Calu3 (cell line): Measurements from ENCODE around the gene GRAMD1A. TPM values are rescaled to one million over a fixed set of nuclear protein-coding genes. Genes with fewer than 3 reads are reported as not detected.
A peak's percentile ranks its signal among the peaks of the same experiment; 100 is the strongest.

Source experiments
- BruUV-seq: library from RNA; stranded (reverse); fragments of 400-500 nt; replicated peaks from 2 replicates; lab custom pipeline; 2021; lab: Mats Ljungman, UMichigan
- CTCF ChIA-PET: fragments of 300-600 bp; sonication (Branson Sonifier 250); formaldehyde crosslinking; loops from one replicate; lab custom pipeline; 2022; ENCODE audit warnings: antibody characterized with exemption; lab: Charles Lee
- DNase-seq: peaks from one replicate; pipeline ENCODE4 v3.0.0; 2022
- H3K27ac Mint-ChIP-seq: one replicate; pipeline ENCODE4 v1.8.0; 2022; ENCODE audit warnings: mixed read lengths; ENCODE audit not compliant: unreplicated experiment
- H3K27me3 Mint-ChIP-seq: one replicate; pipeline ENCODE4 v1.8.0; 2022; ENCODE audit warnings: mixed read lengths; ENCODE audit not compliant: unreplicated experiment
- H3K36me3 Mint-ChIP-seq: one replicate; pipeline ENCODE4 v1.8.0; 2022; ENCODE audit warnings: mild to moderate bottlenecking, moderate library complexity, mixed read lengths; ENCODE audit not compliant: insufficient read depth, unreplicated experiment
- H3K4me1 Mint-ChIP-seq: one replicate; pipeline ENCODE4 v1.8.0; 2022; ENCODE audit warnings: mild to moderate bottlenecking, low read depth, mixed read lengths; ENCODE audit not compliant: unreplicated experiment
- H3K4me3 Mint-ChIP-seq: one replicate; pipeline ENCODE4 v1.8.0; 2022; ENCODE audit warnings: mild to moderate bottlenecking, low read depth, moderate library complexity, mixed read lengths; ENCODE audit not compliant: unreplicated experiment
- H3K9me3 Mint-ChIP-seq: one replicate; pipeline ENCODE4 v1.8.0; 2022; ENCODE audit warnings: low read depth, mixed read lengths; ENCODE audit not compliant: unreplicated experiment
- intact Hi-C: fragments of 100-400 bp; cut with micrococcal nuclease; formaldehyde crosslinking; loops from one replicate; pipeline ENCODE4 v1.10.0; 2022; ENCODE audit not compliant: unreplicated experiment
- total RNA-seq: library from RNA; stranded (reverse); gene quantifications from 2 replicates; pipeline ENCODE4 v1.2.3, GENCODE V29; 2022
- TF ChIP-seq, protein P1 (sequence below): fragments of 200-600 bp; IDR thresholded peaks from one replicate; pipeline ENCODE4 v1.8.0; 2022; ENCODE audit warnings: antibody characterized with exemption; ENCODE audit not compliant: unreplicated experiment

Gene GRAMD1A
- total RNA-seq, 1 experiment from 2014 or later: 126 TPM

DNA sequence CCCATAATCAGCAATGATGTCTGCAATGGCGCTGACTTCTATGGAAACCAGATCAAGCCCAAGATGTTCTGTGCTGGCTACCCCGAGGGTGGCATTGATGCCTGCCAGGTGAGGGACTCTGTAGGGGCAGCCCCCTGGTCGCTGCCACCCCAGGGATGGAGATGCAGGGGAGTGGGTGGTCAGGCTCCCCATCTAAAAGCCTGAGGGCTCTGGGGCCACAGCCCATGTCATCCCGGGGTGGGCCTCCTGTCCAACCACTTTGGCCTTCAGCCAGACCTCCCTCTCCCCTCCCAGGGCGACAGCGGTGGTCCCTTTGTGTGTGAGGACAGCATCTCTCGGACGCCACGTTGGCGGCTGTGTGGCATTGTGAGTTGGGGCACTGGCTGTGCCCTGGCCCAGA is 65.5 kb downstream of the GRAMD1A start:
- Mint-ChIP-seq H3K4me3 (no peak overlapping the region), H3K4me1 (peaks cover 34% of the 10 kb centered on the region), H3K9me3 (no peaks in the 10 kb centered on the region), H3K36me3 (no peaks in the 10 kb centered on the region), H3K27ac (no peak overlapping the region), H3K27me3 (no peaks in the 10 kb centered on the region)
- no TSS peak for BruUV-seq
- CTCF ChIA-PET: interaction anchor here (0.7 to 0.9 kb wide), 2 partner anchors 76 to 221 kb away, joined by 3 read pairs; no protein-coding TSS in a partner anchor
- intact Hi-C loops: loop anchor here (10.0 kb wide), 1 partner anchor 149 kb away; no protein-coding TSS in a partner anchor
- no peak for DNase-seq
- TF ChIP-seq, protein P1, sequence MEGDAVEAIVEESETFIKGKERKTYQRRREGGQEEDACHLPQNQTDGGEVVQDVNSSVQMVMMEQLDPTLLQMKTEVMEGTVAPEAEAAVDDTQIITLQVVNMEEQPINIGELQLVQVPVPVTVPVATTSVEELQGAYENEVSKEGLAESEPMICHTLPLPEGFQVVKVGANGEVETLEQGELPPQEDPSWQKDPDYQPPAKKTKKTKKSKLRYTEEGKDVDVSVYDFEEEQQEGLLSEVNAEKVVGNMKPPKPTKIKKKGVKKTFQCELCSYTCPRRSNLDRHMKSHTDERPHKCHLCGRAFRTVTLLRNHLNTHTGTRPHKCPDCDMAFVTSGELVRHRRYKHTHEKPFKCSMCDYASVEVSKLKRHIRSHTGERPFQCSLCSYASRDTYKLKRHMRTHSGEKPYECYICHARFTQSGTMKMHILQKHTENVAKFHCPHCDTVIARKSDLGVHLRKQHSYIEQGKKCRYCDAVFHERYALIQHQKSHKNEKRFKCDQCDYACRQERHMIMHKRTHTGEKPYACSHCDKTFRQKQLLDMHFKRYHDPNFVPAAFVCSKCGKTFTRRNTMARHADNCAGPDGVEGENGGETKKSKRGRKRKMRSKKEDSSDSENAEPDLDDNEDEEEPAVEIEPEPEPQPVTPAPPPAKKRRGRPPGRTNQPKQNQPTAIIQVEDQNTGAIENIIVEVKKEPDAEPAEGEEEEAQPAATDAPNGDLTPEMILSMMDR: no peak

DNA sequence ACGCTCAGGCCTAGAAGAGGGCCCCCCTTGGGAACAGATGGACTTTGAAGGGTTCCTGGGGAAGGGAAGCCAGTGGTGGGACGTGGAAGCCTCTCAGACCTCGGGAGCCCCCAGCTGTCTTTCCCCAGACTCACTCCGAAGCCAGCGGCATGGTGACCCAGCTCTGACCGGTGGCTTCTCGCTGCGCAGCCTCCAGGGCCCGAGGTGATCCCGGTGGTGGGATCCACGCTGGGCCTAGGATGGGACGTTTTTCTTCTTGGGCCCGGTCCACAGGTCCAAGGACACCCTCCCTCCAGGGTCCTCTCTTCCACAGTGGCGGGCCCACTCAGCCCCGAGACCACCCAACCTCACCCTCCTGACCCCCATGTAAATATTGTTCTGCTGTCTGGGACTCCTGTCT is 66.0 kb downstream of the GRAMD1A start:
- peaks cover 34% of the 10 kb centered on the region for H3K4me1 Mint-ChIP-seq
- no peaks in the 10 kb centered on the region for H3K27me3 Mint-ChIP-seq
- no peak for DNase-seq
- H3K4me3 Mint-ChIP-seq: no peak overlapping the region
- BruUV-seq: no TSS peak
- no peak overlapping the region for H3K27ac Mint-ChIP-seq
- intact Hi-C loops: loop anchor here (10.0 kb wide), 1 partner anchor 149 kb away; no protein-coding TSS in a partner anchor
- TF ChIP-seq, protein P1: no peak
- CTCF ChIA-PET: interaction anchor here (1.1 to 2.4 kb wide), 6 partner anchors 8 to 75 kb away, joined by 3 to 31 read pairs (median 10); partner anchors contain the start of gene FXYD3
- H3K9me3 Mint-ChIP-seq: no peaks in the 10 kb centered on the region
- no peaks in the 10 kb centered on the region for H3K36me3 Mint-ChIP-seq

DNA sequence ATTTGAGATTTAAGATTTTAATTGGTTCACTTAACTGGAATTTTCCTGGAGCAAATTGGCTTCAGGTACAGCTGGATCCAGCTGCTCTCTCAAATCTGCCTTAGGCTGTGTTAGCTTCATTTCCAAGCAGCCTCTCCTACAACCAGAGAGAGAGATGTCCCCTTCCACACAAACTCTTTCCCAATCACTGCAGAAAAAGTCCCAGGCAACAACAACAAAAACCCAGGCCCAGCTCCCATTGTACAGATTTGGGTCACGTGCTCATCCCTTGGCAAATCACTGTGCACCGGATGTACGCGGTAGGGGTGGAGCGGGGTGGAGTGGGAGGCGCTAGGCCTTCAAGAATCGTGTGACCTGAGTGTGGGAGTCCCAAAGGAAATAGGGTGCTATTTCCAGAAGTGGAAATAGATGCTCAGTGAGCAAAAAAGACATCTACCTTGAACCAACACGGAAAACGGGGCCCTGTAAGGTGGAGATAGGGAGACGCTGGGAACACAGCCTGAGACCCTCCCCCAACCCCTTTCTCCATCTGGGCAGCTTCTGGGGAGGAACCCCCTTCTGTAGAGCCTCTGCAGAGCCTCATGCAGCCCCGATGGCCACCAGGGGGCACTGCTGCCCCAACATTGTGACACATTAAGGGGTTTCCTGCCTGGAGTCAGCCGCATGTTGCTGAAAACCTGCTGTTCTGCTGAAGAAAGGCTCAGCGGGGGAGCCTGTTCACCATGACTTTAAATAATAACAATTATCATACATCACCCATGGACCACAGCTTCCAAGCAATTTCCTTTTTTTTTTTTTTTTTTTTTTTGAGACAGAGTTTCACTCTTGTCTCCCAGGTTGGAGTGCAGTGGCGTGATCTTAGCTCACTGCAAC is 66.8 kb downstream of the GRAMD1A start:
- DNase-seq: peak; percentile 97
- H3K4me1 Mint-ChIP-seq: peaks cover 34% of the 10 kb centered on the region
- CTCF ChIA-PET: interaction anchor here (0.6 to 2.4 kb wide), 18 partner anchors 8 to 426 kb away, joined by 3 to 31 read pairs (median 4); partner anchors contain the start of genes FXYD3 and LGI4
- H3K27ac Mint-ChIP-seq: no peak overlapping the region
- no peaks in the 10 kb centered on the region for H3K27me3 Mint-ChIP-seq
- TF ChIP-seq, protein P1: peak; percentile 96
- H3K9me3 Mint-ChIP-seq: no peaks in the 10 kb centered on the region
- H3K4me3 Mint-ChIP-seq: no peak overlapping the region
- H3K36me3 Mint-ChIP-seq: no peaks in the 10 kb centered on the region
- BruUV-seq: no TSS peak
- intact Hi-C loops: loop anchor here (1.0 to 10.0 kb wide), 3 partner anchors 23 to 148 kb away; partner anchors contain the start of gene LGI4

DNA sequence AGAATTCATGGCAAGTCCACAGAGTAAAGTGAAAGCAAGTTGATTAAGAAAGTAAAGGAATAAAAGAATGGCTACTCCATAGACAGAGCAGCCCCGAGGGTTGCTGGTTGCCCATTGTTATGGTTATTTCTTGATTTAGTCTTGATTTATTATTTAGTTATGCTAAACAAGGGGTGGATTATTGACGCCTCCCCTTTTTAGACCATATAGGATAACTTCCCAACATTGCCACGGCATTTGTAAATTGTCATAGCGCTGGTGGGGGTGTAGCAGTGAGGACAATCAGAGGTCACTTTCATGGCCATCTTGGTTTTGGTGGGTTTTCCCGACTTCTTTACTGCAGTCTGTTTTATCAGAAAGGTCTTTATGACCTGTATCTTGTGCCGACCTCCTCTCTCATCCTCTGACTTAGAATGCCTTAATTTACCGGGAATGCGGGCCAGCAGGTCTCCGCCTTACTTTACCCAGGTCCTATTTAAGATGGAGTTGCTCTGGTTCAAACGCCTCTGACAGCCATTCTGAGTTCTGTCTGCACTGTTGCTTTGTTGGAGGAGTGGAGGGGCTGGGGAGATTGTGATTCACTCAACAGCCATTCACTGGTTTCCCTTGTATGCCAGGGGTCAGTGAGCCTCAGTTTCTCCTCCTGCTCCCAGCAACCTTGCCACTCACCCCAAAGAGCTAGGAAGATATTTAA is 69.0 kb downstream of the GRAMD1A start:
- Mint-ChIP-seq H3K27ac (no peak overlapping the region), H3K4me1 (peaks cover 26% of the 10 kb centered on the region), H3K4me3 (no peak overlapping the region), H3K36me3 (no peaks in the 10 kb centered on the region), H3K9me3 (no peaks in the 10 kb centered on the region), H3K27me3 (no peaks in the 10 kb centered on the region)
- TF ChIP-seq, protein P1: no peak
- BruUV-seq: no TSS peak
- CTCF ChIA-PET: interaction anchor here (0.9 to 1.0 kb wide), 3 partner anchors 13 to 68 kb away, joined by 3 to 4 read pairs (median 3); no protein-coding TSS in a partner anchor
- intact Hi-C loops: loop anchor here (10.0 kb wide), 1 partner anchor 146 kb away; no protein-coding TSS in a partner anchor
- no peak for DNase-seq
